Ovary (tissue), 9 donors: ENCODE results near the gene CRIP1. TPM values are rescaled to one million over a fixed set of nuclear protein-coding genes. Genes with fewer than 3 reads are reported as not detected.

ENCODE experiments used
- DNase-seq, 5 donors: peaks; one replicate each; pipeline ENCODE4 v3.0.0-alpha.2; 2019 to 2020
- H3K27ac ChIP-seq, 2 donors: fragments of 200-600 bp; one replicate each; pipeline versions ENCODE4 v1.5.1 to v1.8.0; 2019 to 2022
- H3K27me3 ChIP-seq: fragments of 200-600 bp; one replicate; pipeline ENCODE4 v1.8.0; 2022
- H3K36me3 ChIP-seq: fragments of 200-600 bp; sonication (generic); one replicate; pipeline ENCODE4 v1.5.1; 2019
- H3K4me1 ChIP-seq: one replicate; pipeline ENCODE4 v1.8.1; 2013; ENCODE audit warnings: mild to moderate bottlenecking, moderate library complexity; ENCODE audit not compliant: insufficient read depth
- H3K4me3 ChIP-seq: fragments of 200-600 bp; sonication (generic); one replicate; pipeline ENCODE4 v1.5.1; 2017
- H3K9me3 ChIP-seq, 2 donors: fragments of 200-600 bp in 1 of 2; sonication (generic) in 1 of 2; one replicate each; pipeline versions ENCODE4 v1.5.1 to v1.8.1; 2013 to 2019; ENCODE audit warnings: mild to moderate bottlenecking in 1 of 2, moderate library complexity in 1 of 2
- EP300 ChIP-seq: sonication (generic); formaldehyde crosslinking; IDR thresholded peaks from one replicate; pipeline ENCODE4 v1.6.1; 2017; ENCODE audit warnings: antibody characterized with exemption
- POLR2A ChIP-seq: fragments of 450-650 bp; IDR thresholded peaks from one replicate; pipeline ENCODE4 v1.6.1; 2017; ENCODE audit warnings: antibody characterized with exemption, mild to moderate bottlenecking, moderate library complexity
- WGBS, 3 donors: extraction: QIAGEN DNeasy Blood & Tissue Kit in 1 of 3; methylation state at CpG; one replicate each; pipeline versions ENCODE4 v1.1.5 to v1.1.7; 2013 to 2017; 5-methylcytosine and 5-hydroxymethylcytosine counted together
- intact Hi-C, 4 donors: fragments of 100-400 bp; cut with DNase I; formaldehyde crosslinking; loops; one replicate each; pipeline versions ENCODE4 v1.11.0 to v1.15.1; 2022 to 2023
- polyA plus RNA-seq, 2 donors: library from polyadenylated mRNA; stranded (reverse); fragments of 200-250 nt in 1 of 2; fragments of 350-450 nt in 1 of 2; fragmentation: Illumina TruSeq in 1 of 2; extraction: RNeasy Lipid Tissue Mini Kit (QIAGEN cat#74804) in 1 of 2; gene quantifications; one replicate each; pipeline ENCODE4 v1.2.3, GENCODE V29; 2013 to 2014
- total RNA-seq, 7 donors: library from RNA; depleted of rRNA in 2 of 7; stranded (reverse); fragments of >200 nt in 2 of 7; fragmentation: NEBNext Ultra II Directional in 3 of 7; extraction: Animal tissue kit (Norgen Biotek cat#: 25700) in 3 of 7; gene quantifications; one replicate each; pipeline versions ENCODE4 v1.1.0 to v1.2.4, GENCODE V29; 2016 to 2023
- TF ChIP-seq, protein P1 (sequence below), 3 donors: fragments of 450-650 bp in 2 of 3; fragments of 200-600 bp in 1 of 3; IDR thresholded peaks; one replicate each; pipeline versions ENCODE4 v1.5.1 to v1.8.0; 2016 to 2022; ENCODE audit warnings: antibody characterized with exemption in 3 of 3, mild to moderate bottlenecking in 1 of 3
- donor health status: DM: no; HTN: no; CAD: no; lungs with moderate emphysema.
- donor health status: DM: no; HTN: no; CAD: no.
- donor health status: Bipolar disorder and iron deficiency.
- donor health status: DM: yes; HTN: yes; CAD: no.
- donor health status: DM: no; HTN: no; CAD: no.
- donor health status: DM: yes; HTN: yes; CAD: no.

Gene CRIP1
- total and polyA plus RNA-seq, 9 donors = 3.2 to 116 (median 26.4) TPM

DNA sequence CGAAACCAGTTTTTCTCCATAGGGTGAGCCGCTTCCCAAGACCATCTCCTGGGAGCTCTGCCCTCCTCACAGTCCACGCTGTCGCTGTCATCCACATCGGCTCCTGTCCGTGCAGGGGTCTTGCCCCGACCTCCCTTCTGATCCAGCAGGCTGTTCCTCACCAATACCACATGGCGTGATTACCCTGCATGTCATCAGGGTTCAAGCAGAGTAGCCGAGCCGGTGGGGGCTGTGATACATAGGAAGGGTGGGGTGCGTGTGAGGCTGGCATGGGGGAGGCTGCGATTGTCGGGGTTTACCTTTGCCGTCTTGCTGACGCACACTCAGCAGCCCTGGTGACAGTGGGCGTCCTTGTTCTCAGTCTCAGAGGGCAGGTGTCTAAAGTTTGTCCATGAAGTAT lies 21.4 kb downstream of the CRIP1 start:
- DNase-seq = no peak

DNA sequence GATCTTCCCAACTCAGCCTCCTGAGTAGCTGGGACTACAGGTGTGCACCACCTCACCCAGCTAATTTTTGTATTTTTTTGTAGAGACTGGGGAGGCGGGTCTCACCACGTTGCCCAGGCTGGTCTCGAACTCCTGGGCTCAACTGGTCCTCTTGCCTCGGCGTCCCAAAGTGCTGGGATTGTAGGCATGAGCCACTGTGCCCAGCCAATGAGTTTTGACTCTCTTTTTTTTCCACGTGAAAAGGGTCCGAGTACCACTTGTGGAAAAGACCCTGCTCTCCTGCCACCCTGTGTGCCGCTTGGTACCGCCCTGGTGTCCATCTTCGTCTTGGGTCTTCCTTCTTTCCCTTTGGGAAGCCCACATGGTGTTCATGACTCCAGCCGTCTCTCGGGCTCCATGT lies 21.9 kb downstream of the CRIP1 start:
- Histone ChIP-seq H3K4me1 (no peaks in the 10 kb centered on the region), H3K36me3 (no peaks in the 10 kb centered on the region), H3K27ac (no peak overlapping the region), H3K4me3 (no peak overlapping the region), H3K27me3 (no peaks in the 10 kb centered on the region), H3K9me3 (no peaks in the 10 kb centered on the region)
- intact Hi-C loops = no loop called here
- WGBS, 3 donors = 84 to 88% (median 87%) methylated on average over 12 of the region's 12 CpGs
- TF ChIP-seq POLR2A (no peak), EP300 (no peak)
- TF ChIP-seq, protein P1, sequence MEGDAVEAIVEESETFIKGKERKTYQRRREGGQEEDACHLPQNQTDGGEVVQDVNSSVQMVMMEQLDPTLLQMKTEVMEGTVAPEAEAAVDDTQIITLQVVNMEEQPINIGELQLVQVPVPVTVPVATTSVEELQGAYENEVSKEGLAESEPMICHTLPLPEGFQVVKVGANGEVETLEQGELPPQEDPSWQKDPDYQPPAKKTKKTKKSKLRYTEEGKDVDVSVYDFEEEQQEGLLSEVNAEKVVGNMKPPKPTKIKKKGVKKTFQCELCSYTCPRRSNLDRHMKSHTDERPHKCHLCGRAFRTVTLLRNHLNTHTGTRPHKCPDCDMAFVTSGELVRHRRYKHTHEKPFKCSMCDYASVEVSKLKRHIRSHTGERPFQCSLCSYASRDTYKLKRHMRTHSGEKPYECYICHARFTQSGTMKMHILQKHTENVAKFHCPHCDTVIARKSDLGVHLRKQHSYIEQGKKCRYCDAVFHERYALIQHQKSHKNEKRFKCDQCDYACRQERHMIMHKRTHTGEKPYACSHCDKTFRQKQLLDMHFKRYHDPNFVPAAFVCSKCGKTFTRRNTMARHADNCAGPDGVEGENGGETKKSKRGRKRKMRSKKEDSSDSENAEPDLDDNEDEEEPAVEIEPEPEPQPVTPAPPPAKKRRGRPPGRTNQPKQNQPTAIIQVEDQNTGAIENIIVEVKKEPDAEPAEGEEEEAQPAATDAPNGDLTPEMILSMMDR (IDR thresholded peaks at IDR 0.05) = no peak
- DNase-seq = no peak

More for the DNA sequence above, 21.4 kb downstream of the CRIP1 start:
- TF ChIP-seq, protein P1 (IDR thresholded peaks at IDR 0.05) = no peak
- TF ChIP-seq POLR2A = no peak
- no peak for TF ChIP-seq EP300
- H3K4me1 ChIP-seq = no peaks in the 10 kb centered on the region
- intact Hi-C loops = no loop called here
- no peak overlapping the region for H3K27ac ChIP-seq
- no peaks in the 10 kb centered on the region for H3K9me3 ChIP-seq
- H3K27me3 ChIP-seq = no peaks in the 10 kb centered on the region
- H3K4me3 ChIP-seq = no peak overlapping the region
- WGBS, 3 donors = 78 to 86% (median 80%) methylated on average over 16 of the region's 16 CpGs
- H3K36me3 ChIP-seq = no peaks in the 10 kb centered on the region

DNA sequence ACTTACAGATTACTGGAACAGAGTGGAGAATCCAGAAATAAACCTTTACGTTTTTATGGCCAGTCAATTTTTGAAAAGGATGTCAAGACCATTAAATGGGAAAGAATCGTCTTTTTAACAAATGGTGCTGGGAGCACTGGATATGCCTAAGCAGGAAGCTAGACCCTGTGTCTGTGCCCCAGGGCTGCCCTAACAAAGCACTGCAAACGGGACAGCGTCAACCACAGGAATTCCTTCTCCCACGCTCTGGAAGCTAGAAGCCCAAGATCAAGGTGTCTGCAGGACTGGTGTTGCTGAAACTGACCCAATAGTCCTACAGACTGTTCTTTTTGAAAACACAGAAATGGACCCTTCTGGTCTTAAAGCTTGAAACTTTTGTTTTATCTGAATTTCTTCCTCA lies 30.4 kb downstream of the CRIP1 start:
- TF ChIP-seq, protein P1 (IDR thresholded peaks at IDR 0.05) = no peak
- TF ChIP-seq EP300 (no peak), POLR2A (no peak)
- Histone ChIP-seq H3K9me3 (no peaks in the 10 kb centered on the region), H3K27ac (no peak overlapping the region), H3K36me3 (no peaks in the 10 kb centered on the region), H3K4me3 (no peak overlapping the region), H3K4me1 (no peaks in the 10 kb centered on the region), H3K27me3 (no peaks in the 10 kb centered on the region)
- no peak for DNase-seq
- intact Hi-C loops = no loop called here
- WGBS, 3 donors = 41 to 49% (median 45%) methylated on average over 5 of the region's 5 CpGs

DNA sequence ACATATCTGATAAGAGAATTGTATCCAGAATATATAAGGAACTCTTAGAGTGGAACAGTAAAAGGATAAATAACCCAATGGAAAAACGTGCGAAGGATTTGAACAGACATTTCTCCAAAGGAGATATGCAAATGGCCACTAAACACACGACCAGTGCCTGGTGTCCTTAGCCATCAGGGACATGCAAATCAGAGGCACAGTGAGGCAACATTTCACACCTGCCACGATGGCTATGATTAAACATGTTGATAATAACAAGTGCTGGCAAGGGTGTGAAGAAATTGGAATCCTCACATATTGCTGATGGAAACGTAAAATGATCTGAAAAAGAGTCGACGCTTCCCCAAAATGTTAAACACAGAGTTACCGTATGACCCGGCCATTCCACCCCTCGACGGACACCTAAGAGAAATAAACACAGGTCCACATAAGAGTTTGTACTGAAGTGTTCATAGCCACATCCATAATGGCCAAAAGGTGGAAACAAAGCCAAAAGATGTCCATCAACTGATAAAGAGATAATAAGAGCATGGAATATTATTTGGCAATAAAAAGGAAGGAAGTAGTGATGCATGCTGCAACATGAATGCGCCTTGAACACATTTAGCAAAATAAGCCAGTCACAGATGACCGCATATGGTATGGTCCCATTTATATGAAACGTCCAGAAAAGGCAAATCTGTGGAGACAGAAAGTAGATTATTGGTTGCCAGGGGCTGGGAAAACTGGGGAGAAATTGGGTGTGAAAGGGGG lies 33.4 kb downstream of the CRIP1 start:
- TF ChIP-seq POLR2A (no peak), EP300 (no peak)
- TF ChIP-seq, protein P1 (IDR thresholded peaks at IDR 0.05) = no peak
- intact Hi-C loops = loop anchor here in 2 of 4 donors (10.0 kb wide), 2 partner anchors 145 to 155 kb away; no protein-coding TSS in a partner anchor
- 65 to 69% (median 68%) methylated on average over 14 of the region's 14 CpGs for WGBS, 3 donors

More for the DNA sequence above, 33.4 kb downstream of the CRIP1 start:
- Histone ChIP-seq H3K27ac (no peak overlapping the region), H3K9me3 (no peaks in the 10 kb centered on the region), H3K36me3 (no peaks in the 10 kb centered on the region), H3K4me3 (no peak overlapping the region), H3K4me1 (no peaks in the 10 kb centered on the region), H3K27me3 (no peaks in the 10 kb centered on the region)
- DNase-seq = no peak
